Kidney (tissue), 14 donors: ENCODE data around the gene ABHD12. TPM values are rescaled to one million over a fixed set of nuclear protein-coding genes. Genes with fewer than 3 reads are reported as not detected.
A peak's percentile ranks its signal among the peaks of the same experiment; 100 is the strongest.

Source experiments
- DNase-seq, 5 donors: peaks; one replicate each; pipeline ENCODE4 v3.0.0-alpha.2; 2013 to 2020
- FAIRE-seq: peaks from 2 replicates; lab custom pipeline; 2012; peaks lifted over from hg19 to GRCh38; lab: Jason Lieb, UNC
- H3K27ac ChIP-seq, 2 donors: one replicate each; pipeline ENCODE4 v1.7.0; 2013; ENCODE audit warnings: low read depth in 2 of 2, low read length in 2 of 2, inconsistent platforms in 1 of 2
- H3K27me3 ChIP-seq: one replicate; pipeline ENCODE4 v1.7.1; 2013; ENCODE audit warnings: low read length, inconsistent platforms; ENCODE audit not compliant: control insufficient read depth, insufficient read depth
- H3K36me3 ChIP-seq, 3 donors: one replicate each; pipeline versions ENCODE4 v1.7.0 to v1.7.1; 2013; ENCODE audit warnings: low read length in 3 of 3, control low read depth in 1 of 3, inconsistent platforms in 1 of 3; ENCODE audit not compliant: insufficient read depth in 3 of 3, control insufficient read depth in 2 of 3
- H3K4me1 ChIP-seq, 3 donors: one replicate each; pipeline versions ENCODE4 v1.7.0 to v1.7.1; 2013; ENCODE audit warnings: low read length in 3 of 3, inconsistent platforms in 1 of 3, low read depth in 1 of 3; ENCODE audit not compliant: control insufficient read depth in 2 of 3, insufficient read depth in 2 of 3
- H3K4me3 ChIP-seq, 3 donors: one replicate each; pipeline versions ENCODE4 v1.7.0 to v1.8.1; 2013; ENCODE audit warnings: low read length in 3 of 3, control low read depth in 1 of 3, inconsistent platforms in 1 of 3
- H3K9ac ChIP-seq, 3 donors: one replicate each; pipeline versions ENCODE4 v1.7.0 to v1.7.1; 2013; ENCODE audit warnings: low read length in 3 of 3, control low read depth in 1 of 3, inconsistent platforms in 1 of 3
- H3K9me3 ChIP-seq, 3 donors: one replicate each; pipeline versions ENCODE4 v1.7.0 to v1.7.1; 2013; ENCODE audit warnings: low read length in 3 of 3, control low read depth in 1 of 3, inconsistent platforms in 1 of 3; ENCODE audit not compliant: control insufficient read depth in 2 of 3, insufficient read depth in 1 of 3
- intact Hi-C: fragments of 100-400 bp; cut with DNase I; formaldehyde crosslinking; loops from one replicate; pipeline ENCODE4 v1.11.1; 2022
- polyA plus RNA-seq: library from polyadenylated mRNA; stranded (reverse); fragments of 350-450 nt; fragmentation: Illumina TruSeq; extraction: RNeasy Lipid Tissue Mini Kit (QIAGEN cat#74804); gene quantifications from one replicate; pipeline ENCODE4 v1.2.3, GENCODE V29; 2014; ENCODE audit warnings: low read depth, low replicate concordance; ENCODE audit not compliant: insufficient read depth
- total RNA-seq: library from RNA; stranded (reverse); fragmentation: NEBNext Ultra II Directional; extraction: Animal tissue kit (Norgen Biotek cat#: 25700); gene quantifications from one replicate; pipeline ENCODE4 v1.2.1, GENCODE V29; 2021
- TF ChIP-seq, protein P1 (sequence below): IDR thresholded peaks from 3 replicates; pipeline ENCODE4 v1.5.1; 2012; ENCODE audit warnings: mild to moderate bottlenecking, moderate library complexity, borderline replicate concordance; ENCODE audit not compliant: insufficient read depth; ENCODE audit errors: extremely low read depth
- donor health status: control.
- donor health status: control.
- donor health status: control.
- donor health status: control.
- donor health status: control.
- donor health status: DM: yes; HTN: yes; CAD: no.
- donor health status: Normal renal cell carcinoma (clear cell type).

The ABHD12 gene
- total and polyA plus RNA-seq, 2 donors from 2014 or later, result 61.5 to 68.1 TPM

DNA sequence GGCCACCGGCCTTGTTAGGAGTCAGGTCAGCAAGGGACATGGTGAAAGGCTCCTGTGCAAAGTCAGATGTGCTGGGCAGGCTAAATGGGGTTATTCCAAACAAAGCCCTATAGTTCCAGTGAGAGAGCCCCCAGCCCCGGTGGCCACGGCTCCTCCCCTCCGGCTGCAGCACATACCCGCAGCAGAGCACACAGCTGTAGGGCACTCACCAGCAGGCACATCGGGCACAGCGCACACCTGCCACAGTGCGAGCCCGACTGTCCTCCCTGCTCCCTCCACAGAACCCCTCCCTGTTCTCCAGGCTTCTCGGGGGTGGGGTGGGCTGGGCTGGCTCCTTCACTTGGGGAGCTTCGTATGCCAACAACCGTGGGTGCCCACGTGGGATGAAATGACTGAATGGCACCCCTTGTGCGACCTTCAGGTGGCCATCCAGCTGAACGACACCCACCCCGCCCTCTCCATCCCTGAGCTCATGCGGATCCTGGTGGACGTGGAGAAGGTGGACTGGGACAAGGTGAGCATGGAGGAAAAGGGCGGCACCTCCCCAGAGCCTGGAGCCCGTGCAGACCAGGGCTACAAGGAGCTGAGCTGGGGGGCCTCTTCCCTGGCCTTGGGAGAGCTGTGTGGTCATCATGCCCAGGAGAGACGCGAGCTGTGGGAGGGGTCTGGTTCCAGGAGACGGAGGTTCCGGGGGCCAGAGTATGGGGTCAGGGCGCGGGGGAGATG is 111.8 kb downstream of the ABHD12 start:
- TF ChIP-seq, protein P1, sequence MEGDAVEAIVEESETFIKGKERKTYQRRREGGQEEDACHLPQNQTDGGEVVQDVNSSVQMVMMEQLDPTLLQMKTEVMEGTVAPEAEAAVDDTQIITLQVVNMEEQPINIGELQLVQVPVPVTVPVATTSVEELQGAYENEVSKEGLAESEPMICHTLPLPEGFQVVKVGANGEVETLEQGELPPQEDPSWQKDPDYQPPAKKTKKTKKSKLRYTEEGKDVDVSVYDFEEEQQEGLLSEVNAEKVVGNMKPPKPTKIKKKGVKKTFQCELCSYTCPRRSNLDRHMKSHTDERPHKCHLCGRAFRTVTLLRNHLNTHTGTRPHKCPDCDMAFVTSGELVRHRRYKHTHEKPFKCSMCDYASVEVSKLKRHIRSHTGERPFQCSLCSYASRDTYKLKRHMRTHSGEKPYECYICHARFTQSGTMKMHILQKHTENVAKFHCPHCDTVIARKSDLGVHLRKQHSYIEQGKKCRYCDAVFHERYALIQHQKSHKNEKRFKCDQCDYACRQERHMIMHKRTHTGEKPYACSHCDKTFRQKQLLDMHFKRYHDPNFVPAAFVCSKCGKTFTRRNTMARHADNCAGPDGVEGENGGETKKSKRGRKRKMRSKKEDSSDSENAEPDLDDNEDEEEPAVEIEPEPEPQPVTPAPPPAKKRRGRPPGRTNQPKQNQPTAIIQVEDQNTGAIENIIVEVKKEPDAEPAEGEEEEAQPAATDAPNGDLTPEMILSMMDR, result no peak
- Histone ChIP-seq H3K9ac (no peak overlapping the region), H3K27me3 (no peaks in the 10 kb centered on the region), H3K4me1 (peaks cover 0 to 8% (median 0%) of the 10 kb centered on the region in 3 donors), H3K27ac (no peak overlapping the region), H3K9me3 (no peaks in the 10 kb centered on the region), H3K36me3 (peaks cover 0 to 26% (median 11%) of the 10 kb centered on the region in 3 donors), H3K4me3 (no peak overlapping the region)
- intact Hi-C loops, result no loop called here
- FAIRE-seq, result no peak
- peak in 1 of 5 donors; percentile 63 for DNase-seq

DNA sequence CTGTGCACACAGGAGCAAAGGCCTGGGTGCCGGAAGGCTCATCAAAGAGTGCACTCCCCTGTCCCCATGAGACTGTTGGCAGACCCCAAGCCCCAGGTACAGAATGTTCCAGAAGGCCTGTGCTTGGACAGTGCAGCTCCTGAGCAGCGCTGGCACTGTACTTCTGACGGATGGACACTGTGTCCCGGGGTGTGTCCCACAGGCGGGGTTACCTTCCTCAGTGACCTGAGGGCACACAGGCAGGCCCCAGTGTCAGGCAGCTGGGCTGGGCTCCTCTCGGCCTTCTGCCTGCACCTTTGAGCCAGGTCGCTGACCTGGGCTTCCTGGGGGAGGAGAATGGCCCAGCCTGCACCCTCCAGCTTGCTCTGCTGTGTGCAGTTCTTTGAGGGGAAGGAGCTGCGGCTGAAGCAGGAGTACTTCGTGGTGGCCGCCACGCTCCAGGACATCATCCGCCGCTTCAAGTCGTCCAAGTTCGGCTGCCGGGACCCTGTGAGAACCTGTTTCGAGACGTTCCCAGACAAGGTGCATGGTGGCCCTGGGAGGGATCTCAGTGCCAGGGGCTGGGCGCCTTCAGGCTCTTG is 112.6 kb downstream of the ABHD12 start:
- FAIRE-seq, result no peak
- H3K36me3 ChIP-seq, result peaks cover 0 to 26% (median 11%) of the 10 kb centered on the region in 3 donors
- TF ChIP-seq, protein P1, result no peak
- intact Hi-C loops, result no loop called here
- no peaks in the 10 kb centered on the region for H3K27me3 ChIP-seq
- no peak overlapping the region for H3K27ac ChIP-seq
- H3K9ac ChIP-seq, result no peak overlapping the region
- no peaks in the 10 kb centered on the region for H3K9me3 ChIP-seq
- no peak overlapping the region for H3K4me3 ChIP-seq
- peak in 1 of 5 donors; percentile 64 for DNase-seq
- peaks cover 0 to 8% (median 0%) of the 10 kb centered on the region in 3 donors for H3K4me1 ChIP-seq

DNA sequence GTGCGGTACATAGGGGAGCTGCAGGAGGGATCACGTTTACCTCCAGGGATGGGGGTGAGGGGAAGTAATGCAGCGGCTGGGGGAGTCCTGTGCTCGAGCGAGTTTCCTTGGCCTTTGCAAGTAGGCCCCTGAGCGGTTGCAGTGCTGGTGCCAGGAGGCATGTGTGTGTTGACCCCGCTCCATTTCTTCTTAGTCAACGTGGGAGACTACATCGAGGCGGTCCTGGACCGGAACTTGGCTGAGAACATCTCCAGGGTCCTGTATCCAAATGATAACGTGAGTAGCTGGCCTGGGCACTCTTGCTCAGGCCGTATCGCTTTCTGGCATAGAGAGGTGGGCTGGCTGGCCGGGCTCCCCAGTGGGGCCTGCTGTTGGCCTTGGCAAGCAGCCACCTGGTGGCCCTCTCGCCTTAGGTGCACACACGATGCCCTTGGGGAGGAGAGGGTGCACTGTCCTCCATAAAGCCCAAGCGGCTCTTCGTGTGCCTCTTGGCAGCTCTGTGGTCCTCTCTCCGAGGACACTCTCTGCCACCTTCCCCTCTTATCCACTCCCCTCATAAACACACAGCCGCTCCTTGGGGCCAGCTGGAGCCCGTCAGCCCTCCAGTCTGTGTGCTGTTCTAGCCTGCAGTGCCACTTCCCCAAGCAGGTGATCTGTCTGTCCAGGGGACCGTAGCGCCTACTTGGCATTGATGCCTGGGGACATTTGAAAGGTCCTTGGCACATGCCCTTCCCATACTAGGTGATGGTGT is 113.4 kb downstream of the ABHD12 start:
- no peak overlapping the region for H3K9ac ChIP-seq
- intact Hi-C loops, result no loop called here
- no peaks in the 10 kb centered on the region for H3K27me3 ChIP-seq
- H3K4me1 ChIP-seq, result peaks cover 0 to 8% (median 0%) of the 10 kb centered on the region in 3 donors
- TF ChIP-seq, protein P1, result no peak
- H3K4me3 ChIP-seq, result no peak overlapping the region
- H3K9me3 ChIP-seq, result no peaks in the 10 kb centered on the region
- peaks cover 0 to 22% (median 14%) of the 10 kb centered on the region in 3 donors for H3K36me3 ChIP-seq
- DNase-seq (peak in 1 of 5 donors; percentile 64), FAIRE-seq (no peak)
- no peak overlapping the region for H3K27ac ChIP-seq
